ENCODE data around the gene ALOXE3. TPM values are rescaled to one million over a fixed set of nuclear protein-coding genes. Genes with fewer than 3 reads are reported as not detected.

The ALOXE3 gene
- total RNA-seq, 2 experiments from 2014 or later: 0.81 to 0.91 TPM

- H3K27me3 ChIP-seq (ENCODE audit: control insufficient read depth in 1 of 2, insufficient read depth in 2 of 2, low read length in 2 of 2): peaks cover 4 to 32% of the 10 kb centered on the region in 2 experiments
- peaks cover 15% of the 10 kb centered on the region for H3K4me1 ChIP-seq (ENCODE audit: insufficient read depth, low read length)
- H3K27ac ChIP-seq (ENCODE audit: low read depth in 1 of 2, low read length in 2 of 2): no peak overlapping the region
- no peaks in the 10 kb centered on the region for H3K36me3 ChIP-seq (ENCODE audit: insufficient read depth, low read length)
- intact Hi-C loops (cut with DNase I, micrococcal nuclease): loop anchor here (1.0 to 10.0 kb wide), 10 partner anchors 41 to 730 kb away; no protein-coding TSS in a partner anchor
- ATAC-seq (ENCODE audit: poor library complexity) (no peak), DNase-seq (no peak)
- no peaks in the 10 kb centered on the region for H3K36me3 Mint-ChIP-seq (ENCODE audit: low read depth)
- H3K4me3 ChIP-seq (ENCODE audit: low read length): no peak overlapping the region
- no peaks in the 10 kb centered on the region for H3K9me3 ChIP-seq (ENCODE audit: control insufficient read depth in 1 of 2, insufficient read depth in 1 of 2, low read length in 2 of 2)
- no peak for TF ChIP-seq CTCF (IDR thresholded peaks at IDR 0.05)
- ChIA-PET POLR2A (no interaction called here), CTCF (interaction anchor here (0.7 to 2.5 kb wide), 14 partner anchors 16 to 313 kb away, joined by 3 to 19 read pairs (median 4); partner anchors contain the start of genes CNTROB, RNF227 and TRAPPC1)
- H3K9me3 Mint-ChIP-seq: no peaks in the 10 kb centered on the region
- peaks cover 52% of the 10 kb centered on the region for H3K27me3 Mint-ChIP-seq
- no peaks in the 10 kb centered on the region for H3K4me1 Mint-ChIP-seq (ENCODE audit: low read depth)
- H3K4me3 Mint-ChIP-seq: no peak overlapping the region
- no peak overlapping the region for H3K27ac Mint-ChIP-seq
These were observed 61.2 kb downstream of the ALOXE3 start for GRCh38 chr17:8056976-8057625.

- peaks cover 15% of the 10 kb centered on the region for H3K4me1 ChIP-seq (ENCODE audit: insufficient read depth, low read length)
- no peaks in the 10 kb centered on the region for H3K4me1 Mint-ChIP-seq (ENCODE audit: low read depth)
These were observed 61.9 kb downstream of the ALOXE3 start for GRCh38 chr17:8056232-8056975.

More at GRCh38 chr17:8056232-8056975, 61.9 kb downstream of the ALOXE3 start:
- Histone ChIP-seq H3K36me3 (ENCODE audit: insufficient read depth, low read length) (no peaks in the 10 kb centered on the region), H3K27me3 (ENCODE audit: control insufficient read depth in 1 of 2, insufficient read depth in 2 of 2, low read length in 2 of 2) (peaks cover 4 to 27% of the 10 kb centered on the region in 2 experiments), H3K9me3 (ENCODE audit: control insufficient read depth in 1 of 2, insufficient read depth in 1 of 2, low read length in 2 of 2) (no peaks in the 10 kb centered on the region), H3K4me3 (ENCODE audit: low read length) (no peak overlapping the region), H3K27ac (ENCODE audit: low read depth in 1 of 2, low read length in 2 of 2) (no peak overlapping the region)
- POLR2A ChIA-PET: no interaction called here
- ATAC-seq (ENCODE audit: poor library complexity) (no peak), DNase-seq (peak in 4 of 14 experiments; percentile 12 to 63 (median 47))
- Mint-ChIP-seq H3K36me3 (ENCODE audit: low read depth) (no peaks in the 10 kb centered on the region), H3K9me3 (no peaks in the 10 kb centered on the region), H3K27me3 (peaks cover 45% of the 10 kb centered on the region), H3K27ac (no peak overlapping the region), H3K4me3 (no peak overlapping the region)
- intact Hi-C loops (cut with DNase I, micrococcal nuclease): loop anchor here (2.0 to 10.0 kb wide), 6 partner anchors 66 to 731 kb away; no protein-coding TSS in a partner anchor
- no peak for TF ChIP-seq CTCF (IDR thresholded peaks at IDR 0.05)
- CTCF ChIA-PET: interaction anchor here (1.3 to 2.3 kb wide), 7 partner anchors 15 to 313 kb away, joined by 3 to 19 read pairs (median 5); partner anchors contain the start of gene RNF227
